HCT116 (cell line): ENCODE results near the gene ADD1. TPM values are rescaled to one million over a fixed set of nuclear protein-coding genes. Genes with fewer than 3 reads are reported as not detected.
A peak's percentile ranks its signal among the peaks of the same experiment; 100 is the strongest.

Experiments used
- ATAC-seq: fragments of 200-7000 bp; cut with Tn5 transposase; 2 replicates; pipeline ENCODE4 v1.9.1; 2020; ENCODE audit warnings: mild to moderate bottlenecking, moderate library complexity
- BruUV-seq: library from RNA; stranded (reverse); fragments of 400-500 nt; replicated peaks from 2 replicates; lab custom pipeline; 2021; lab: Mats Ljungman, UMichigan
- CTCF ChIA-PET: fragments of 300-600 bp; sonication (Branson Sonifier 250); formaldehyde crosslinking; loops from one replicate; lab custom pipeline; 2021; ENCODE audit warnings: antibody characterized with exemption; lab: Charles Lee
- POLR2A ChIA-PET: fragments of 300-600, 350-600 bp; sonication (Branson Sonifier 250); formaldehyde crosslinking; loops from one replicate; lab custom pipeline; 2021; ENCODE audit warnings: antibody characterized with exemption; lab: Charles Lee
- RAD21 ChIA-PET, 2 experiments: fragments of 300-600 bp; sonication (Branson Sonifier 250); formaldehyde crosslinking; loops; one replicate each; lab custom pipeline; 2023; ENCODE audit warnings: low total read pairs in 2 of 2; ENCODE audit not compliant: uncharacterized antibody in 2 of 2, unreplicated experiment in 2 of 2, low non-redundant PET in 1 of 2; lab: Charles Lee
- DNase-seq: peaks from one replicate; pipeline ENCODE4 v3.0.0-alpha.2; 2010; ENCODE audit warnings: low read depth, low spot score
- H2AFZ ChIP-seq: fragments of 200-600 bp; shearing (Covaris generic), sonication (generic); 2 replicates; pipeline ENCODE4 v1.6.1; 2017; ENCODE audit warnings: low read depth, mixed run types, mixed read lengths, antibody characterized with exemption, low read length; ENCODE audit not compliant: poor library complexity, severe bottlenecking
- H3K27ac ChIP-seq: 2 replicates; pipeline ENCODE4 v1.5.1; 2012; ENCODE audit warnings: low read depth, low read length
- H3K27me3 ChIP-seq: fragments of 200-600 bp; sonication (generic); 2 replicates; pipeline ENCODE4 v1.6.1; 2016; ENCODE audit warnings: mixed run types, low read length, mixed read lengths; ENCODE audit not compliant: insufficient read depth
- H3K36me3 ChIP-seq, 2 experiments: fragments of 200-500 bp in 1 of 2; fragments of 200-600 bp in 1 of 2; sonication (Bioruptor generic) in 1 of 2; sonication (generic) in 1 of 2; 2 replicates each; pipeline versions ENCODE4 v1.5.1 to v1.6.1; 2014 to 2016; ENCODE audit warnings: low read length in 2 of 2, inconsistent platforms in 1 of 2, mixed read lengths in 1 of 2, mixed run types in 1 of 2; ENCODE audit not compliant: insufficient read depth in 2 of 2, control insufficient read depth in 1 of 2
- H3K4me1 ChIP-seq, 2 experiments: fragments of 200-600 bp in 1 of 2; sonication (generic) in 1 of 2; 2 replicates each; pipeline versions ENCODE4 v1.5.1 to v1.6.1; 2012 to 2017; ENCODE audit warnings: low read length in 2 of 2, inconsistent platforms in 1 of 2, mild to moderate bottlenecking in 1 of 2, mixed read lengths in 1 of 2, mixed run types in 1 of 2, moderate library complexity in 1 of 2; ENCODE audit not compliant: insufficient read depth in 2 of 2, control insufficient read depth in 1 of 2
- H3K4me2 ChIP-seq: fragments of 200-600 bp; sonication (generic); 2 replicates; pipeline ENCODE4 v1.6.1; 2017; ENCODE audit warnings: mixed run types, low read length, mixed read lengths
- H3K4me3 ChIP-seq, 2 experiments: fragments of 200-600 bp in 1 of 2; sonication (generic) in 1 of 2; replicated peaks in 1 of 2; 2 replicates each; pipeline ENCODE4 v1.5.1; 2011 to 2016; ENCODE audit warnings: low read length in 2 of 2, control low read depth in 1 of 2, low read depth in 1 of 2, mild to moderate bottlenecking in 1 of 2, mixed read lengths in 1 of 2, mixed run types in 1 of 2
- H3K79me2 ChIP-seq: fragments of 200-600 bp; sonication (generic); 2 replicates; pipeline ENCODE4 v1.6.1; 2017; ENCODE audit warnings: mild to moderate bottlenecking, mixed run types, low read length, moderate library complexity, mixed read lengths; ENCODE audit not compliant: insufficient read depth
- H3K9ac ChIP-seq: fragments of 200-600 bp; sonication (generic); 2 replicates; pipeline ENCODE4 v1.6.1; 2016; ENCODE audit warnings: low read length, mixed read lengths
- H3K9me2 ChIP-seq: fragments of 200-600 bp; sonication (generic), shearing (Covaris generic); 2 replicates; pipeline ENCODE4 v1.6.1; 2017; ENCODE audit warnings: mixed run types, mild to moderate bottlenecking, moderate library complexity; ENCODE audit not compliant: insufficient read depth
- H3K9me3 ChIP-seq, 2 experiments: fragments of 200-500 bp in 1 of 2; fragments of 200-600 bp in 1 of 2; sonication (Bioruptor generic) in 1 of 2; sonication (generic) in 1 of 2; 2 replicates each; pipeline ENCODE4 v1.6.1; 2014 to 2017; ENCODE audit warnings: low read length in 2 of 2, mixed read lengths in 2 of 2, inconsistent platforms in 1 of 2, low read depth in 1 of 2, mild to moderate bottlenecking in 1 of 2, mixed run types in 1 of 2, moderate library complexity in 1 of 2; ENCODE audit not compliant: control insufficient read depth in 1 of 2, insufficient read depth in 1 of 2
- H4K20me1 ChIP-seq: fragments of 200-600 bp; sonication (generic), shearing (Covaris generic); 2 replicates; pipeline ENCODE4 v1.6.1; 2017; ENCODE audit warnings: mixed run types, mild to moderate bottlenecking, moderate library complexity; ENCODE audit not compliant: insufficient read depth
- CEBPB ChIP-seq: IDR thresholded peaks from 2 replicates; pipeline ENCODE4 v1.6.1; 2012; ENCODE audit warnings: low read depth
- CTCF ChIP-seq, 3 experiments: fragments of 200-600 bp in 1 of 3; sonication (generic) in 1 of 3; IDR thresholded peaks in 2 of 3; conservative IDR thresholded peaks in 1 of 3; 2 replicates each; pipeline ENCODE4 v1.5.1; 2012 to 2017; ENCODE audit warnings: low read depth in 2 of 3, low read length in 2 of 3, antibody characterized with exemption in 1 of 3, borderline replicate concordance in 1 of 3, control low read depth in 1 of 3, mild to moderate bottlenecking in 1 of 3, mixed read lengths in 1 of 3, mixed run types in 1 of 3, moderate library complexity in 1 of 3; ENCODE audit not compliant: insufficient read depth in 1 of 3
- ELF1 ChIP-seq: IDR thresholded peaks from 2 replicates; pipeline ENCODE4 v1.6.1; 2012; ENCODE audit warnings: low read depth, borderline replicate concordance
- EZH2phosphoT487 ChIP-seq: fragments of 200-600 bp; IDR thresholded peaks from 2 replicates; pipeline ENCODE4 v1.6.1; 2018; ENCODE audit warnings: antibody characterized with exemption, borderline replicate concordance
- JUND ChIP-seq: IDR thresholded peaks from 2 replicates; pipeline ENCODE4 v1.6.1; 2012
- MAX ChIP-seq: IDR thresholded peaks from 2 replicates; pipeline ENCODE4 v1.6.1; 2012
- POLR2A ChIP-seq: IDR thresholded peaks from 2 replicates; pipeline ENCODE4 v1.7.0; 2011; ENCODE audit warnings: borderline replicate concordance; ENCODE audit not compliant: insufficient read depth, insufficient read length; ENCODE audit errors: extremely low read depth
- POLR2AphosphoS5 ChIP-seq: IDR thresholded peaks from 2 replicates; pipeline ENCODE4 v1.6.1; 2011; ENCODE audit warnings: mild to moderate bottlenecking, low read depth, low read length, moderate library complexity
- RAD21 ChIP-seq: IDR thresholded peaks from 2 replicates; pipeline ENCODE4 v1.6.1; 2012; ENCODE audit warnings: low read depth, mild to moderate bottlenecking
- REST ChIP-seq: IDR thresholded peaks from 2 replicates; pipeline ENCODE4 v1.6.1; 2012; ENCODE audit warnings: low read depth
- SIN3A ChIP-seq: IDR thresholded peaks from 2 replicates; pipeline ENCODE4 v1.6.1; 2012; ENCODE audit warnings: low read depth
- SP1 ChIP-seq: IDR thresholded peaks from 2 replicates; pipeline ENCODE4 v1.6.1; 2012; ENCODE audit warnings: low read depth
- SRF ChIP-seq: IDR thresholded peaks from 2 replicates; pipeline ENCODE4 v1.6.1; 2012; ENCODE audit warnings: low read depth
- YY1 ChIP-seq: IDR thresholded peaks from 2 replicates; pipeline ENCODE4 v1.6.1; 2011; ENCODE audit warnings: low read length, low read depth, moderate library complexity, mild to moderate bottlenecking; ENCODE audit not compliant: insufficient replicate concordance; ENCODE audit errors: extremely low read depth
- ZBTB33 ChIP-seq: IDR thresholded peaks from 2 replicates; pipeline ENCODE4 v1.6.1; 2011; ENCODE audit warnings: mild to moderate bottlenecking, low read length, moderate library complexity; ENCODE audit not compliant: insufficient replicate concordance; ENCODE audit errors: extremely low read depth
- ZFX ChIP-seq: fragments of 450-650 bp; IDR thresholded peaks from 2 replicates; pipeline ENCODE4 v1.6.1; 2017
- ZNF274 ChIP-seq: fragments of 200-500 bp; sonication (Bioruptor generic); IDR thresholded peaks from 2 replicates; pipeline ENCODE4 v1.6.1; 2014; ENCODE audit warnings: mild to moderate bottlenecking, low read depth, low read length, inconsistent platforms
- intact Hi-C: fragments of 100-400 bp; cut with micrococcal nuclease; formaldehyde crosslinking; loops from 2 replicates; pipeline ENCODE4 v1.10.0; 2022
- total RNA-seq: library from RNA; stranded (reverse); gene quantifications from one replicate; pipeline ENCODE4 v1.2.1, GENCODE V29; 2021; ENCODE audit not compliant: unreplicated experiment

ADD1 gene
- total RNA-seq, 1 experiment from 2014 or later, result 139 TPM

- Histone ChIP-seq H3K4me1 (peaks cover 24 to 45% of the 10 kb centered on the region in 2 experiments), H4K20me1 (peaks cover 5% of the 10 kb centered on the region; the same call in 1 of the 2 replicates), H3K9ac (peak overlapping the region; percentile 99), H3K79me2 (peaks cover 36% of the 10 kb centered on the region), H3K9me2 (no peaks in the 10 kb centered on the region), H3K4me3 (peak overlapping the region; percentile 95 to 98), H3K4me2 (peak overlapping the region; percentile 74), H3K36me3 (peaks cover 8 to 46% of the 10 kb centered on the region in 2 experiments; a peak in 2 of 4 replicates), H3K27ac (peak overlapping the region; percentile 96), H3K27me3 (no peaks in the 10 kb centered on the region), H3K9me3 (no peaks in the 10 kb centered on the region), H2AFZ (no peak overlapping the region)
- ATAC-seq, result peak; percentile 49
- ChIA-PET CTCF (interaction anchor here (1.0 to 1.6 kb wide), 3 partner anchors 14 to 715 kb away, joined by 3 to 5 read pairs (median 3); no protein-coding TSS in a partner anchor), POLR2A (interaction anchor here (0.6 to 1.2 kb wide), 3 partner anchors 9 to 174 kb away, joined by 3 read pairs; no protein-coding TSS in a partner anchor), RAD21 (interaction anchor here in 1 of 2 experiments (1.0 to 2.1 kb wide), 2 partner anchors 171 to 172 kb away, joined by 3 to 5 read pairs; no protein-coding TSS in a partner anchor)
- BruUV-seq, result TSS peak; percentile 69
- peak; percentile 77 for DNase-seq
- intact Hi-C loops, result loop anchor here (2.0 kb wide), 1 partner anchor 170 kb away; no protein-coding TSS in a partner anchor
- TF ChIP-seq ELF1 (no peak), RAD21 (no peak), YY1 (no peak), SP1 (no peak), POLR2AphosphoS5 (peak; percentile 97), POLR2A (peak; percentile 91), REST (no peak), SIN3A (no peak), JUND (no peak), CEBPB (no peak), MAX (no peak), SRF (no peak), EZH2phosphoT487 (no peak), ZFX (peak; percentile 91), ZNF274 (no peak), ZBTB33 (peak; percentile 34), CTCF (IDR thresholded peaks at IDR 0.05 in 2 of 3, conservative IDR thresholded peaks at IDR 0.05 in 1 of 3; ENCODE audit: borderline replicate concordance in 1 of 3, insufficient read depth in 1 of 3, low read depth in 2 of 3, low read length in 2 of 3) (no peak)
Measured at GRCh38 chr4:2934813-2935761, 91.4 kb downstream of the ADD1 start.
